T47D (cell line): Measurements from ENCODE around the gene TXNDC2.

ENCODE experiments used
- DNase-seq, 2 experiments: peaks; one replicate each; pipeline versions ENCODE4 v3.0.0 to v3.0.0-alpha.2; 2011 to 2012; ENCODE audit warnings: low read depth in 1 of 2, low spot score in 1 of 2
- JUND ChIP-seq: IDR thresholded peaks from 2 replicates; pipeline ENCODE4 v1.6.1; 2012; ENCODE audit warnings: low read depth
- in situ Hi-C: cut with HindIII; loops from 2 replicates; pipeline ENCODE4 v1.10.0; 2016; ENCODE audit warnings: low sequenced_read_pairs, low pct_unique_long_range_greater_than_20kb

TXNDC2 gene

DNA sequence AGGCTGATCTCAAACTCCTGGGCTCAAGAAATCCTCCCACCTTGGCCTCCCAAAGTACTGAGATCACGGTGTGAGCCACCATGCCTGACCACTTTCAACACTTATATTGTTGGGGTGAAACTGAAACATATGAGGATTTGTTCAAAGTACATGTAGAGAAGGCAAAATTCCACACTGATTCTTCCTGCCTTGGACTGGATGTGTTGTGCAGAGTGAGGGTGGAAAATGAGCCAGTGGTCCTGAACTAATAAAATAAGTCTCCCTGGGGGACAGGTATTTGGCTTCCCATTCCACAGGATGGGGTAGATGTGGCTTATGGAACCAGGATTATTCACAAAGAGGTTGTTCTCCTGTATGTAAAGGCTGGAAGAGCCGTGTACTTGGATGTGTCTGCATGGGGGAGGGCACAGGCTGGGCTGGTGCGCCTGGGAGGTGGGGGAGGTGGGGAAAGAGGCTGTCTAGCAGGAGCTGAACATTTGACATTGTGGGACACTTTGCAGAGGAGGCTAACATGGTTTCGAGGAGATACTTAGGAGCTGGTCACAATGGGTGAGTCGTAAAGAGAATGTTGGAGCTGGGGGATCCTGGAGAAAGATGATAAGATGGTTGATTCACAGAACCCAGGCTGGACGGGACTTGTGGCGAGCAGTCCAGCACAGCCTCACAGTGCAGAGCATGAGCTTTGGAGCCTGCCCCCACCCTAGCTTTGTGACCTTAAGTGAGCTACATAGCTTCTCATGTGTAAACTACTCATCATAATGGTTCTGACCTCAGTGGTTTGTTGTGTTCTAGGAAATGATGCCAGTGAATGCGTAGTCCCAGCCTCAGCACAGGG lies at the start of gene TXNDC2:
TSS of gene TXNDC2 (plus strand) at position 804 of the 835 bp plus-strand sequence. CDS start 708 bp downstream, outside the sequence.
- DNase-seq: no peak
- in situ Hi-C loops: no loop called here
- no peak for TF ChIP-seq JUND

DNA sequence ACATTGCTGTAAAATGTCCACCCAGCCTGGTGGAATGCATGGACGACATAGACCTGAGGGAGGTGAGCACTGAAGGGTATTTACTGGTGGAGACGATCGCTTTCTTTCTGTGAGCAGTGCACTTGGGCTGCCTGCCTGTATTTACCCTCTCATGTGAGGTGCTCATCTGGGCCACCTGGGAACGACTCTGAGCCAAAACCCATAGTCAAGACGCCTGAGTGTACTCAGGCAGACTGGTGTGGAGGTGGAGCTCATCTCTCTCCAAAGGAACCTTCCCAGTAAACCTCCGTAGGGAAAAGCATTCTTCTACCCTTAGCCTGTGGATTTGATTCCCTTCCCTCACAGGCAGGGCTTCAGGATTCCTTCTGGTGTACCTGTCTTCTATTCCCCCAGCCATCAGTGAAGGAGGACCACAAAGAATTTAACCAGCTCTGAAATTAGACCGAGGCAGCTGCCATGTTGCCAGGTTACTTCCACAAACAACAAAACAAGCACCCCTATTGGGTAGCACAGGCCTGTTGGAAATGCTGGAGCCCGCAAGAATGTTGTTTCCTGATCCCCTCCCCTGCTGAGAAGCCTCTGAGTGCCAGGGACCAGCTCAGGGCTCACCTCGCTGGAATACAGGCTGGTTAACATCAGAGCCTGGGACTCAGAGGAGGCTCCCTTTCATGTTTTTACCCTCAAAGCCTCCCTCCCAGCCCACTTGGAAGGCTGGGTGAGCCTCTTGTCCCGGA lies 47.5 kb upstream of the TXNDC2 start:
- peak in 1 of 2 experiments; percentile 54 for DNase-seq
- in situ Hi-C loops: no loop called here
- no peak for TF ChIP-seq JUND

DNA sequence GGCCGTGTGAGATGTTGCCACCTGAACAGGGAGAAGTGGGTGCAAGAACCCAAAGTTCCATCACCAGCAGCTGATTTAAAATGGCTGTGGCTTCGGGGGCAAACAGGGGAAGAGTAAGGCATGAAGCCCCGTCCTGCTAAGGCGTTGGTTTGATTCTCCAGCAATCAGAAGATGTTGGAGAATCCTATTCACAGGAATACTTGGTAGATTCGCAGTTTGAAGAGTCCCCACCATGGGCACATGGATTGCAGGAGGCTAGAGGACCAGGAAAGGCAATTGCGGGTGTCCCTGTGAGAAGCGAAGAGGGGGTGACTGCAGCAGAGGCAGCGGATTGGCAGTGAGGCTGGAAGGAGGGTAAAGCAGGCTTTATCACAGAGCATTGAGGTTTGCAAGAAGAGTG lies 46.6 kb upstream of the TXNDC2 start:
- no peak for TF ChIP-seq JUND
- in situ Hi-C loops: no loop called here
- no peak for DNase-seq

DNA sequence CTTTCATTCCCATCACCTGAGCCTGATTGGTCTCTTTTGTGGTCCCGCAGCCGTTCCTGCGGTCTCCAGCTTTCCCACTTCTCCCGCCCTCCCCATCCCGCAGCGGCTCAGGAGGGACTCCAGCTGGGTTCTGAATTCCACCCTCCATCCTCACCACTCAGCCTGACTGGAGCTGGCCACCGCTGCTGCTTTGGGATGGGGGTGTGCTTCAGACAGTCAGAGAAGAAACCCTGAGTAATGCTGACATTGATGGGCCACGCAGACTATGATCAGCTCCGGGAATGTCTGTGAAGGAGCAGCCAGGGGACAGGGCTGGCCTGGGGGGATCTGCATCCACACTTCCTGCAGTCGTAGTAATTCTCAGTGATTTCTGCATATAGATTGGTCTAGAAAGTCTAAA lies 45.9 kb upstream of the TXNDC2 start:
- no peak for TF ChIP-seq JUND
- in situ Hi-C loops: no loop called here
- no peak for DNase-seq

DNA sequence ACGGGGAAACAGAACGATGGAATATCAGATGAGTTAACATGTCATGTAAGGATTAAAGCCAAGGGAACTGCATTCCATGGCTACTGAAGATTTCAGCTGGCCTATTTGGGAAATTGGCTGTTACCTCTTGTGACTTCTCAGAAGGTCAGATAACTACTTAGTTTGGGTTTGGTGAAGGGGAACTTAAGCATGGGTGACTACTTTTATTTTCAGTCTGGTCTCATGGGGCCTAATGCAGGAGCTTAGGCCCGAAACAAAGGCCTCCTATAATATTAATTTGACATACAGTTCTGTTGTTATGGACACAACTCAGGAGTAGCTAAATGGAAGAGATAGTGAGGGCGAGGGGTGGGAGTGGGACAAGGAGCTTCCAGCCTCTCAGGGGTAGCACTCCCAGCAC lies 44.0 kb upstream of the TXNDC2 start:
- no peak for TF ChIP-seq JUND
- in situ Hi-C loops: no loop called here
- no peak for DNase-seq

DNA sequence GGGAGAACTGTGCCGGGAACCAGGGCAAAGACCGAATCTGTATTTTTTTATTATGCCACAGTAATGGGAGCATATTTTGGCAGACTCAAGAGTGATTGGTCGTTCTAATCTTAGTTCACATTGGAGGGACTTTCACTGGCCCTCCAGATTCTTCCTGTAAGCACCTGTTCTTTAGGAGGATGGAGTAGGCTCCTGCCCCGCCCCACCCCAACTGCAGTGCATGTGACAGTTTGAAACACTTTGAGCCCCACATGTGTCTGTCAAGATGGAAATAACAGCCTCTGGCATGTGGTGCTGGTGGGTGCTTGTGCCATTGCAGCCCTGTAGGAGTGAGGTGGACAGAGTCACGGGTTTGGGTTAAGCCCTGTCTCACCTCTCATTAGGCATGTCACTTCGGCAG lies 43.3 kb upstream of the TXNDC2 start:
- in situ Hi-C loops: no loop called here
- DNase-seq: no peak
- TF ChIP-seq JUND: no peak

DNA sequence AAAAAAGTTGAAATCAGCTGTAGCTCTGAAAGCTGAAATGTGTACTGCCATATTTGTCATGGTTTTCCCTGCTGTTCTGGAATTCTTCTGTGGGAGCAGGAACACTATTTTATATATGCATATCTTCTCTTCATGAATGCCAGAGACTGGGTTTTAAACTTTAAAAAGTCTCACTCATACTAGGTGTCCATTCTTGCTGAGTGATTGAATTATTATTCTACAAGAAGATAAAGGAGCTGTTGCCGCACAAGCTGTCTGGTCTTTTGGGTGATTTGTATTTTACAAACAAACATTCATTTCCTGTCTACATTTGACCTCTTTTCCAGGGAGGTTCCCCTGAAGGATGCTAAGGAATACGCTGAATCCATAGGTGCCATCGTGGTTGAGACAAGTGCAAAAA lies 40.5 kb upstream of the TXNDC2 start:
- TF ChIP-seq JUND: no peak
- in situ Hi-C loops: no loop called here
- DNase-seq: no peak

DNA sequence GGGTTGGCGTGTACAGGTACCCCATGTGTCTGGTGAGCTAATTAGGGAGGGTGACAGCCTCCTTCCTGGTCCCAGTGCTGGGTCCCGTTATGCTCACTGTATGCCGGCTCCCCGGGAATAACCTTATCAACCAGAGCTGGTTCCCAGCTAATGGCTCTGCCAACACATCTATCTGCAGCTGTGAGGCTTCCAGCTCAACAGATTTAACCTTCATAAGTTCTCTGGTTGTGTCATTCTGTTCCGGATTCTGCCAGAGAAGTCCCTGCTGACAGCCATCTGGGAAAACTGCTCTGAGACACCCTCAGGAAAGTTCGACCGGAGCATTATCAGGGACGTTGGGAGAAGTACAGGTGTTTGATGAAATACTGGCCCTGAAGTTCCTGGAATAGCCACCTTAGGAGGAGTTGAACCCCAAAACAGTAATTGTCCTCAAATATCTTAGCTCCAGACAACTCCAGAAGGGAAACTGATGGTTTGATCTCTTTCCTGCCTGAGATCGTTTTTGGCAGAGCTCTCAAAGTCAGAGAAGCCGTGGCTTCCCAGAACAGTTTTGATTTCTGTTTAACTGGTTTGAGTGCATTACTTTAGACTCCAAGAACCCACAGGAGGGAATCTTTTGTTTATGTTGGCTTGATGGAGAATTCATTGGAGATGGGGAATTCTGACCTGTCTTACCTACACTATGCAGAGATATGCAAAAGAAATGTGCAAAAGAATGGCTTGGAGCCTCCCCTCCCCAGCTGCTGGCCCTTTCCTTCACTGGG lies 39.4 kb upstream of the TXNDC2 start:
- in situ Hi-C loops: no loop called here
- DNase-seq: peak in 1 of 2 experiments; percentile 54
- no peak for TF ChIP-seq JUND

DNA sequence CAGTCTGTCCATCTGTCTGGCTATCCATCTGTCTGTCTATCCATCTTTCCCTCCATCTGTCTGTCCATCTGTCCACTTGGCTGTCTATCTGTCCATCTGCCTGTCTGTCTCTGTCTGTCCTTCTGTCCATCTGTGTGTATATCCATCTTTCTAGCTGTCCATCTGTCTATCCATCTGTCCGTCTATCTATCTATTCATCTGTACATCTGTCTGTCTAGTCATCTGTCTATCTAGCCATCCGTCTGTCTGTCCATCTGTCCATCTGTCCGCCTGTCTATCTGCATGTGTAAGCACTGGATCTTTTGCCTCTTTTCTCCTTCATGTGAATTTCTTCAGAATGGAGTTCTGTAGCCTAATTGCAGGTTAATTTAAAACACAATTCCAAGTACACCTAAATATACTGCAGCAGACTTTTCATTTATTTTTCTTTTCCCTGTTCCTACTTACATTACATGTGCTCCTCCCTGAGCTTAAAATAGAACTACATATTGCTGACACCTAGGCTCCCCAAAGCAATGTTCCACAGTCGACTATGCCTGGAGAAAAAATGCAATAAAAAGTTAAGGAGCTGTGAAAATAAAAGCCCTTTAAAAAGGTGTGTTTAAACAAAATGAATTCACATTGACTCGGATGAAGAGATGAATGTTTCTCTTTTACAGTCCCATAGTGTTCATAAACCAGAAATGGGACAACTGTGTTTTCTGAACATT lies 37.4 kb upstream of the TXNDC2 start:
- in situ Hi-C loops: no loop called here
- no peak for TF ChIP-seq JUND
- DNase-seq: no peak

DNA sequence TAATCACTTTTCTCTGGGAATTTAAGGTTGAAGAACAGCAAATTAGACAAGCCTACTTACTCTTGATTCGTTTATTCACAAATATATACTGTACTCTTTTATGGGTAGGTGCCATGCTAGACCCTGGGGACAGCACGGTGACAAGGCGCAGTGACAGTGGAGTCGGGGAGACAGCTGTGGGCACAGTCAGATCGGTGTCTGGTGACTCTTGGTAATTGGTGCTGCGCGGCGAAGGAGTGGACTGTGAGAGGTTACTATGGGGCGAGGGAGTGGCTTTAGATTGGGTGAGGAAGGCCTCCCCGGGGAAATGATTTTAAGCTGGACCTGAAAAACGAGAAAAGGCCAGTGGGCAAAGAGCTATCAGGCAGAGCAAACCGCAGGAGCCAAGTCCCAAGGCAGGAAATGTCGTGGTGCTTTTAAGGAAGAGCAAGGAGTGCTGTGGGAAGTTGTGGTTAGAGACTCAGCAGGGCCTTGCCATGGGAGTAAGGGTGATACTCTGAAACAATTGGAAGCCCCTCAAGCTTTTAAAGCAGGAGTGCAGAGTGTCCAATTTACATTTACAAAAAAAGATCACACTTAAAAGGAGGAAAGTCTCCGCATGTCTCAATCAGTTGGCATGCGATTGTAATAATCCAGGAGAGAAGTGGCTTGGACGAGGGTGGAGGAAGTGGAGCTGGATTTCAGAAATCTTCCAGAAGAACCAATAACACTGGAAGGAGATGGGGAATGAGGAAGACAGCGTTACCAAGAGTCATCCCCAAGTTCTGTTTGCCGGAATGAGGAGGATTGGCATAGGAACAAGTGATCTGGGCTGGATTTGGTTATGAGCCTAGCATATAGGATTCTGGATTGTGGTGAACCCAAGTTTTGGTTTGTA lies 36.1 kb upstream of the TXNDC2 start:
- in situ Hi-C loops: no loop called here
- peak in 1 of 2 experiments; percentile 56 for DNase-seq
- TF ChIP-seq JUND: no peak

DNA sequence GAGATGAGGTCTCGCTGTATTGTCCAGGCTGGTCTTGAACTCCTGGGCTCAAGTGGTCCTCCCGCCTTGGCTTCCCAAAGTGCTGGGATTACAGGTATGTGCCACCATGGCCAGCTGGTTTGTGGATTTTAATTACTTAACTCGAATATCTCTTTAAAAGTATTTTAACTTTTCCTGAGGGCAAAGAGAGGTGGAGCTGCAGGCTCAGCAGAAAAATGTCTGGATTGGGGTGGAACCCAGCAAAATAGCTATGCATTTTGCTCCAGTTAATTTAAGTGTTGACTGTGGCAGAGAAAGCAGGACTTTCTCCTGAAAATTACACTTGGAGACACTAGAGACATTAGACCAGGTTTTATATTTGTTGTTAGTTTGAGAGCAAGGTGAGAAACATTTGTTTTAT lies 35.5 kb upstream of the TXNDC2 start:
- TF ChIP-seq JUND: no peak
- in situ Hi-C loops: no loop called here
- DNase-seq: no peak

DNA sequence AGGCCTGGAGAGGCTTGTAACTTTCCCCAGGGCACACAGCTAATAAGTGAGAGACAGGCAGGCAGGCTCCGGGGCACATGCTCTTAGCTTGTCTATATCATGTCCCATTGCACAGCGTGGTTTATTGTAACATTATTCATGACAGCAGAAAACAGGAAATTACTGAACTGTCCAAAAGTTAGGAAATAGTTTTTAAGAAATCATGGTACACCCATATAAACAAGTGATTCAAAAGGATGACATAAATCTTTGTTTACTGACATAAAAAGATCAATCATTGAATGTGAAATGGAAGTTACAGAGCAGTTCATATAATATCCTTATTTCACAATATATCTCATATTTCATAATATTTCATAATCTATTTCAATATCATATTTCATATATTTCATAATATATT lies 34.3 kb upstream of the TXNDC2 start:
- no peak for DNase-seq
- in situ Hi-C loops: no loop called here
- no peak for TF ChIP-seq JUND
